ENCODE measurements around the gene SMARCA2. TPM values are rescaled to one million over a fixed set of nuclear protein-coding genes. Genes with fewer than 3 reads are reported as not detected.

Gene SMARCA2
- total RNA-seq, 1 donor from 2014 or later = 147 TPM

DNA sequence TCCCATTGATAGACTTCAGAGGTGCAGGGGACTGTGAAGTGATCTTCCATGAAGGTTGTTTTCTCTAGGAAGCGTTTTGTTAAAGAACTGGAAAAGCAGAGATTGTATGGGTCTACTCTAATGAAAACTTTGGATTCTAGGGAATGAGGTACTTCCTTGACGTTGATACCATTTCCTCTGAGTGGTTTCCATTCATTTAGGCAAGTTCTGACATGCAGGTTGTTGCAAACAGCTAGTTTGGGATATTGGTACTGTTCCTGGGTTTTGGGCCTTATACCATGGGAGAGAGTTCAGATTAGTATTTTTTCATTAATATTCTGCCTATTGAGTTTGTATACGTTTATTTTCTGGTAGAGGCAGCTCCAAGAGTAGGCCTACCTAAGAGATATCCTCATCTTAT lies 25.7 kb downstream of the SMARCA2 start:
- Histone ChIP-seq H3K27me3 (ENCODE audit: low read depth) (no peaks in the 10 kb centered on the region), H3K36me3 (peaks cover 71% of the 10 kb centered on the region), H3K4me1 (peaks cover 6% of the 10 kb centered on the region)

DNA sequence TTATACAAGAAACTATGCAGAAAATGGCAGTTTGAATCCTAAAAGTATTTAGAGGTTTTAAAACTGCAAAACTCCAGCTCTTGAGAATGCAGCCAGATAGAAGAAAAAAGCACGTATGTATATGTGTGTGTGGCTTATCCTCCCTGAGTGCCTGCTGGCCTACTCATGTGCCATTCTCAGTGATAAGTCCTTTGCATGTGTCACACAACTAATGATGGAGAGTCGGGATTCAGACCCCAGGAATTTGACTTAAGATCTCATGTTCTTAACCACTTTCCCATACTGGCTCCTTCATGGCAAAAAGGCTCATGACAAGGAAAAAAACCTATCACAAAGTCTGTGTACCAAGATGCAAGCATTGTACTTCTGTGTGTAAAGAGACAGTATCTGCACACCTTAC lies 26.6 kb downstream of the SMARCA2 start:
- H3K36me3 ChIP-seq = peaks cover 65% of the 10 kb centered on the region
- ATAC-seq (no peak), DNase-seq (no peak)
- TF ChIP-seq, protein P1, sequence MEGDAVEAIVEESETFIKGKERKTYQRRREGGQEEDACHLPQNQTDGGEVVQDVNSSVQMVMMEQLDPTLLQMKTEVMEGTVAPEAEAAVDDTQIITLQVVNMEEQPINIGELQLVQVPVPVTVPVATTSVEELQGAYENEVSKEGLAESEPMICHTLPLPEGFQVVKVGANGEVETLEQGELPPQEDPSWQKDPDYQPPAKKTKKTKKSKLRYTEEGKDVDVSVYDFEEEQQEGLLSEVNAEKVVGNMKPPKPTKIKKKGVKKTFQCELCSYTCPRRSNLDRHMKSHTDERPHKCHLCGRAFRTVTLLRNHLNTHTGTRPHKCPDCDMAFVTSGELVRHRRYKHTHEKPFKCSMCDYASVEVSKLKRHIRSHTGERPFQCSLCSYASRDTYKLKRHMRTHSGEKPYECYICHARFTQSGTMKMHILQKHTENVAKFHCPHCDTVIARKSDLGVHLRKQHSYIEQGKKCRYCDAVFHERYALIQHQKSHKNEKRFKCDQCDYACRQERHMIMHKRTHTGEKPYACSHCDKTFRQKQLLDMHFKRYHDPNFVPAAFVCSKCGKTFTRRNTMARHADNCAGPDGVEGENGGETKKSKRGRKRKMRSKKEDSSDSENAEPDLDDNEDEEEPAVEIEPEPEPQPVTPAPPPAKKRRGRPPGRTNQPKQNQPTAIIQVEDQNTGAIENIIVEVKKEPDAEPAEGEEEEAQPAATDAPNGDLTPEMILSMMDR (IDR thresholded peaks at IDR 0.05) = no peak
- intact Hi-C loops (cut with DNase I) = no loop called here
- H3K9me3 ChIP-seq = no peaks in the 10 kb centered on the region
- H3K4me3 ChIP-seq = no peak overlapping the region
- no peak overlapping the region for H3K27ac ChIP-seq
- peaks cover 6% of the 10 kb centered on the region for H3K4me1 ChIP-seq
- no peaks in the 10 kb centered on the region for H3K27me3 ChIP-seq (ENCODE audit: low read depth)

More for the DNA sequence above, 25.7 kb downstream of the SMARCA2 start:
- H3K4me3 ChIP-seq = no peak overlapping the region
- ATAC-seq (no peak), DNase-seq (no peak)
- H3K9me3 ChIP-seq = no peaks in the 10 kb centered on the region
- intact Hi-C loops (cut with DNase I) = no loop called here
- TF ChIP-seq, protein P1 (IDR thresholded peaks at IDR 0.05) = no peak
- no peak overlapping the region for H3K27ac ChIP-seq

DNA sequence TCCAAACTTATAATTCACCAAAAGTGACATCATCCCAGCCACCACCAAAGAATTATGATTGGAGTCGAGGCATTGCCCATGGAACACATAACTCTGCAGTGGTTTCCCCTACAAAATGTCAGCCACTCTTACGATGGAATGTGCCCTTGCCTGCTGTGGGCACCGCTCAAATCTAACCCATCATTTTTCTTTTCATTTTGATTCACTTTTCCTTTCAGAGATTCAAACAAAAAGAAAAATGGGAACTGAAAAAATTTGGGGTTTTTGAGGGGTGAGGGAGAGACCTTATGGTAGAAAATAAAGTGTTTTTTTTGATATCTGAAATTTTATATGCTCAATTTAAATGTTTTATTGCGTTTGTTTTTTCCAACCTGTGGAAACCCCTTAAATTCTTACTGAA lies 28.1 kb downstream of the SMARCA2 start:
- peaks cover 65% of the 10 kb centered on the region for H3K36me3 ChIP-seq
- no peaks in the 10 kb centered on the region for H3K9me3 ChIP-seq
- ATAC-seq (no peak), DNase-seq (no peak)
- TF ChIP-seq, protein P1 (IDR thresholded peaks at IDR 0.05) = no peak
- H3K4me3 ChIP-seq = no peak overlapping the region
- H3K27ac ChIP-seq = no peak overlapping the region
- intact Hi-C loops (cut with DNase I) = no loop called here
- H3K27me3 ChIP-seq (ENCODE audit: low read depth) = no peaks in the 10 kb centered on the region
- H3K4me1 ChIP-seq = peaks cover 6% of the 10 kb centered on the region

DNA sequence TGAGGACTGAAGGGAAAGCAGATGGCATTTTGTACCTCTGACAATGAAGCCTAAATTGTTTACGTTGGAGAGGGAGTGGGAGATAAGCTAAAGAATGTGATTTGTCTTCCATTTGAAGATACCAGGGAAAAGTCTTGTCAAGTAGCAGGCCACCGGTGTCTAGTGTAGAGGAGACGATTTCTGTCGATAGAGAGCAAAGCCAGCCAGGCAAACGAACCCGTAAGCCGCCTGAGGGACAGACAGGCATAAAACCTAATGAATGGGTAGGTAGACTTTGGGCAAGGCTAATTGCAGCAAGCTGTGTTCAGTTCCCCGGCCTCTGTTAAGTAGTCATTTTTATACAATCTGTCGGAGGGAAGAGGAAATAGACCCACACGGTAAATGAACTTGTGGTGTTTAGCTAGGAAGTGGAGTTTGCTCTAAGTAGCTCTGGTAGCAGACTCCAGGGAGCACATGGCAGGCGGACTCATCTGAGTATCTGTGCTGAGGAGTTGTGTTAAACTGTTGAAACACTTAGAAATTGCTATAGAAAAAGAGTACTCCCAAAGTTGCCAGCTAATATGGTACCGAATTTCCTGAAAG lies 28.8 kb downstream of the SMARCA2 start:
- Histone ChIP-seq H3K4me3 (no peak overlapping the region), H3K27me3 (ENCODE audit: low read depth) (no peaks in the 10 kb centered on the region), H3K4me1 (peaks cover 6% of the 10 kb centered on the region), H3K36me3 (peaks cover 65% of the 10 kb centered on the region), H3K27ac (no peak overlapping the region), H3K9me3 (no peaks in the 10 kb centered on the region)
- TF ChIP-seq, protein P1 (IDR thresholded peaks at IDR 0.05) = no peak
- no peak for DNase-seq
- intact Hi-C loops (cut with DNase I) = no loop called here
- no peak for ATAC-seq

DNA sequence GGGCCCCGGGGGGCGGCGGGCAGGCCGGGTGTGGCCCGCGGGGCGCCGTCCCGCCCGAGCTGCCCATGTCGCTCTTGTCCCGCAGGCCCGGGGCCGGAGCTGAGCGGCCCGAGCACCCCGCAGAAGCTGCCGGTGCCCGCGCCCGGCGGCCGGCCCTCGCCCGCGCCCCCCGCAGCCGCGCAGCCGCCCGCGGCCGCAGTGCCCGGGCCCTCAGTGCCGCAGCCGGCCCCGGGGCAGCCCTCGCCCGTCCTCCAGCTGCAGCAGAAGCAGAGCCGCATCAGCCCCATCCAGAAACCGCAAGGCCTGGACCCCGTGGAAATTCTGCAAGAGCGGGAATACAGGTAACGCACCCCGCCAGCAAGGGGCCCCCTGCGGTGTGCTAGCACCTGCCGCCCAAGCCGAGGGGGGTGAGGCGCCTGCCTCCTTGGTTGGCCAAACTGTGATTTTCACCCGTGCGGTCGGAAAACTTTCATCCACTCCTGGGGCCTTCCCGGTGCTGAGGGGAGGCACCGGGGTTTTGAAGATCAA lies 32.1 kb downstream of the SMARCA2 start:
- no peaks in the 10 kb centered on the region for H3K27me3 ChIP-seq (ENCODE audit: low read depth)
- intact Hi-C loops (cut with DNase I) = no loop called here
- TF ChIP-seq, protein P1 (IDR thresholded peaks at IDR 0.05) = no peak
- no peaks in the 10 kb centered on the region for H3K9me3 ChIP-seq
- no peaks in the 10 kb centered on the region for H3K4me1 ChIP-seq
- H3K4me3 ChIP-seq = no peak overlapping the region
- ATAC-seq = no peak
- DNase-seq = no peak
- no peak overlapping the region for H3K27ac ChIP-seq
- peaks cover 51% of the 10 kb centered on the region for H3K36me3 ChIP-seq

Data from lower lobe of right lung (tissue), 2 donors.